Caco-2 (cell line): ENCODE results near the gene CORO7. TPM values are rescaled to one million over a fixed set of nuclear protein-coding genes. Genes with fewer than 3 reads are reported as not detected.

ENCODE experiments used
- BruUV-seq: library from RNA; stranded (reverse); fragments of 400-500 nt; replicated peaks from 2 replicates; lab custom pipeline; 2021; lab: Mats Ljungman, UMichigan
- CTCF ChIA-PET: fragments of 300-600 bp; sonication (Branson Sonifier 250); formaldehyde crosslinking; loops from one replicate; lab custom pipeline; 2022; ENCODE audit warnings: antibody characterized with exemption; lab: Charles Lee
- POLR2A ChIA-PET: fragments of 300-600 bp; sonication (Branson Sonifier 250); formaldehyde crosslinking; loops from one replicate; lab custom pipeline; 2022; ENCODE audit warnings: antibody characterized with exemption; lab: Charles Lee
- DNase-seq, 2 experiments: peaks; one replicate each; pipeline versions ENCODE4 v3.0.0 to v3.0.0-alpha.2; 2020 to 2022
- H3K27me3 ChIP-seq: replicated peaks from 2 replicates; pipeline ENCODE4 v1.6.0; 2011; ENCODE audit warnings: low read length; ENCODE audit not compliant: control insufficient read depth, insufficient read depth
- H3K36me3 ChIP-seq: 2 replicates; pipeline ENCODE4 v1.5.1; 2011; ENCODE audit warnings: low read length; ENCODE audit not compliant: control insufficient read depth, insufficient read depth
- H3K4me1 ChIP-seq: fragments of 250-450 bp; sonication (Bioruptor Pico); 2 replicates; pipeline ENCODE4 v1.5.1; 2020; ENCODE audit warnings: mild to moderate bottlenecking
- H3K4me3 ChIP-seq: 2 replicates; pipeline ENCODE4 v1.5.1; 2011; ENCODE audit warnings: low read depth, mild to moderate bottlenecking, control low read depth, low read length
- H3K9me3 ChIP-seq: fragments of 250-450 bp; sonication (Bioruptor Pico); 2 replicates; pipeline ENCODE4 v1.5.1; 2020; ENCODE audit warnings: mild to moderate bottlenecking, moderate library complexity
- H3K27ac Mint-ChIP-seq: one replicate; pipeline ENCODE4 v1.8.0; 2022; ENCODE audit warnings: mixed read lengths; ENCODE audit not compliant: unreplicated experiment
- H3K27me3 Mint-ChIP-seq: one replicate; pipeline ENCODE4 v1.8.0; 2022; ENCODE audit warnings: mixed read lengths; ENCODE audit not compliant: insufficient read depth, unreplicated experiment
- H3K36me3 Mint-ChIP-seq: one replicate; pipeline ENCODE4 v1.8.0; 2022; ENCODE audit warnings: mild to moderate bottlenecking, mixed read lengths; ENCODE audit not compliant: insufficient read depth, unreplicated experiment
- H3K4me1 Mint-ChIP-seq: one replicate; pipeline ENCODE4 v1.8.0; 2022; ENCODE audit warnings: low read depth, mixed read lengths; ENCODE audit not compliant: unreplicated experiment
- H3K4me3 Mint-ChIP-seq: one replicate; pipeline ENCODE4 v1.8.0; 2022; ENCODE audit warnings: mild to moderate bottlenecking, moderate library complexity, mixed read lengths; ENCODE audit not compliant: unreplicated experiment
- H3K9me3 Mint-ChIP-seq: one replicate; pipeline ENCODE4 v1.8.0; 2022; ENCODE audit warnings: mixed read lengths; ENCODE audit not compliant: unreplicated experiment
- CTCF ChIP-seq, 2 experiments: fragments of 200-600 bp in 1 of 2; IDR thresholded peaks; 1 replicate in 1 of 2; 2 replicates in 1 of 2; pipeline versions ENCODE4 v1.5.1 to v1.8.0; 2011 to 2022; ENCODE audit warnings: antibody characterized with exemption in 1 of 2, control low read depth in 1 of 2, inconsistent platforms in 1 of 2, low read depth in 1 of 2, low read length in 1 of 2, mild to moderate bottlenecking in 1 of 2, moderate library complexity in 1 of 2; ENCODE audit not compliant: insufficient read depth in 1 of 2, severe bottlenecking in 1 of 2, unreplicated experiment in 1 of 2
- intact Hi-C: fragments of 100-400 bp; cut with micrococcal nuclease; formaldehyde crosslinking; loops from one replicate; pipeline ENCODE4 v1.10.0; 2022; ENCODE audit not compliant: unreplicated experiment
- total RNA-seq: library from RNA; stranded (reverse); gene quantifications from 2 replicates; pipeline ENCODE4 v1.2.3, GENCODE V29; 2022

CORO7 gene
- total RNA-seq, 1 experiment from 2014 or later: 23.1 TPM

- peaks cover 6% of the 10 kb centered on the region for H3K4me1 Mint-ChIP-seq
- H3K9me3 ChIP-seq: no peaks in the 10 kb centered on the region
- peaks cover 9% of the 10 kb centered on the region; the same call in 1 of the 2 replicates for H3K4me1 ChIP-seq
- ChIA-PET CTCF (no interaction called here), POLR2A (interaction anchor here (0.6 kb wide), 1 partner anchor 425 kb away, joined by 3 read pairs; no protein-coding TSS in a partner anchor)
- H3K36me3 Mint-ChIP-seq: peaks cover 40% of the 10 kb centered on the region
- TF ChIP-seq CTCF (IDR thresholded peaks at IDR 0.05; ENCODE audit: insufficient read depth in 1 of 2, low read depth in 1 of 2, low read length in 1 of 2, severe bottlenecking in 1 of 2, unreplicated experiment in 1 of 2): no peak
- peak overlapping the region; percentile 99 for H3K27ac Mint-ChIP-seq
- no peaks in the 10 kb centered on the region for H3K9me3 Mint-ChIP-seq
- H3K27me3 ChIP-seq: no peaks in the 10 kb centered on the region
- DNase-seq: peak; percentile 67 to 72
- no peaks in the 10 kb centered on the region; the same call in 1 of the 2 replicates for H3K36me3 ChIP-seq
- no peaks in the 10 kb centered on the region for H3K27me3 Mint-ChIP-seq
- no TSS peak for BruUV-seq
- intact Hi-C loops: loop anchor here (5.0 kb wide), 2 partner anchors 51 to 186 kb away; partner anchors contain the start of genes HMOX2 and UBALD1
- peak overlapping the region; percentile 94 for H3K4me3 Mint-ChIP-seq
- peak overlapping the region; percentile 50 for H3K4me3 ChIP-seq
Measured at GRCh38 chr16:4426021-4426684, 9.8 kb upstream of the CORO7 start.

GRCh38 chr16:4425378-4426020 lies 9.1 kb upstream of the CORO7 start, which contains the start of gene DNAJA3:
Gene DNAJA3, plus strand, starts transcription at chr16:4425868. Its CDS starts 14 bp downstream, at chr16:4425882.
- POLR2A ChIA-PET: no interaction called here
- H3K4me3 ChIP-seq: peak within 1 kb of the TSS; percentile 50
- no TSS peak for BruUV-seq

More at GRCh38 chr16:4425378-4426020, 9.1 kb upstream of the CORO7 start, which contains the start of gene DNAJA3:
- H3K36me3 Mint-ChIP-seq: peaks cover 37% of the 10 kb centered on the region
- H3K4me1 ChIP-seq: peaks cover 9% of the 10 kb centered on the region; the same call in 1 of the 2 replicates
- DNase-seq: peak; percentile 89 to 91
- no peaks in the 10 kb centered on the region for H3K36me3 ChIP-seq
- CTCF ChIA-PET: no interaction called here
- no peaks in the 10 kb centered on the region for H3K27me3 Mint-ChIP-seq
- peak within 1 kb of the TSS; percentile 99 for H3K27ac Mint-ChIP-seq
- H3K9me3 Mint-ChIP-seq: no peaks in the 10 kb centered on the region
- H3K4me1 Mint-ChIP-seq: peaks cover 6% of the 10 kb centered on the region
- TF ChIP-seq CTCF (IDR thresholded peaks at IDR 0.05; ENCODE audit: insufficient read depth in 1 of 2, low read depth in 1 of 2, low read length in 1 of 2, severe bottlenecking in 1 of 2, unreplicated experiment in 1 of 2): no peak
- no peaks in the 10 kb centered on the region for H3K9me3 ChIP-seq
- intact Hi-C loops: loop anchor here (5.0 kb wide), 2 partner anchors 52 to 187 kb away; partner anchors contain the start of genes HMOX2 and UBALD1
- peak within 1 kb of the TSS; percentile 94 for H3K4me3 Mint-ChIP-seq
- no peaks in the 10 kb centered on the region for H3K27me3 ChIP-seq
